ENCODE results near the gene SPINDOC. TPM values are rescaled to one million over a fixed set of nuclear protein-coding genes. Genes with fewer than 3 reads are reported as not detected.
A peak's percentile ranks its signal among the peaks of the same experiment; 100 is the strongest.

Gene SPINDOC
- total RNA-seq: 10 to 100 TPM; 15.3 to 15.4 TPM

GRCh38 chr11:63813035-63813562 is at the start of gene SPINDOC:
Gene SPINDOC (plus strand): TSS chr11:63813456. CDS start chr11:63813687, 231 bp downstream.
- Mint-ChIP-seq H3K27ac (no peak within 1 kb of the TSS), H3K36me3 (ENCODE audit: low read depth) (peaks cover 3% of the 10 kb centered on the region), H3K27me3 (ENCODE audit: low read depth) (peaks cover 3% of the 10 kb centered on the region), H3K4me3 (peak within 1 kb of the TSS; percentile 74), H3K9me3 (no peaks in the 10 kb centered on the region), H3K4me1 (ENCODE audit: low read depth) (peaks cover 18% of the 10 kb centered on the region)
- CTCF ChIA-PET: interaction anchor here (0.6 kb wide), 1 partner anchor 11 kb away, joined by 3 read pairs; no protein-coding TSS in a partner anchor
- intact Hi-C loops (cut with micrococcal nuclease): no loop called here
- DNase-seq: peak; percentile 66

GRCh38 chr11:63763496-63764339 is 49.5 kb upstream of the SPINDOC start:
- Mint-ChIP-seq H3K4me3 (no peak overlapping the region), H3K9me3 (no peaks in the 10 kb centered on the region), H3K36me3 (ENCODE audit: low read depth) (peaks cover 2% of the 10 kb centered on the region), H3K27me3 (ENCODE audit: low read depth) (no peaks in the 10 kb centered on the region), H3K27ac (no peak overlapping the region), H3K4me1 (ENCODE audit: low read depth) (peaks cover 6% of the 10 kb centered on the region)
- no peak for DNase-seq
- intact Hi-C loops (cut with micrococcal nuclease): no loop called here
- CTCF ChIA-PET: interaction anchor here (0.6 kb wide), 1 partner anchor 24 kb away, joined by 3 read pairs; no protein-coding TSS in a partner anchor

GRCh38 chr11:63764340-63764678 is 48.9 kb upstream of the SPINDOC start:
- Mint-ChIP-seq H3K36me3 (ENCODE audit: low read depth) (peaks cover 2% of the 10 kb centered on the region), H3K27me3 (ENCODE audit: low read depth) (no peaks in the 10 kb centered on the region), H3K4me1 (ENCODE audit: low read depth) (peaks cover 6% of the 10 kb centered on the region), H3K27ac (no peak overlapping the region), H3K4me3 (no peak overlapping the region), H3K9me3 (no peaks in the 10 kb centered on the region)
- intact Hi-C loops (cut with micrococcal nuclease): no loop called here
- CTCF ChIA-PET: no interaction called here
- DNase-seq: no peak

GRCh38 chr11:63764679-63765647 is 48.3 kb upstream of the SPINDOC start:
- Mint-ChIP-seq H3K27ac (no peak overlapping the region), H3K36me3 (ENCODE audit: low read depth) (peaks cover 2% of the 10 kb centered on the region), H3K9me3 (no peaks in the 10 kb centered on the region), H3K27me3 (ENCODE audit: low read depth) (peaks cover 3% of the 10 kb centered on the region), H3K4me3 (no peak overlapping the region), H3K4me1 (ENCODE audit: low read depth) (peaks cover 8% of the 10 kb centered on the region)
- CTCF ChIA-PET: no interaction called here
- no peak for DNase-seq
- intact Hi-C loops (cut with micrococcal nuclease): loop anchor here (5.0 kb wide), 1 partner anchor 172 kb away; the partner anchor contains the start of gene NAA40

- intact Hi-C loops (cut with micrococcal nuclease): loop anchor here (5.0 kb wide), 1 partner anchor 172 kb away; the partner anchor contains the start of gene NAA40
- Mint-ChIP-seq H3K9me3 (no peaks in the 10 kb centered on the region), H3K27me3 (ENCODE audit: low read depth) (peaks cover 8% of the 10 kb centered on the region), H3K4me3 (no peak overlapping the region), H3K27ac (no peak overlapping the region), H3K36me3 (ENCODE audit: low read depth) (peaks cover 2% of the 10 kb centered on the region), H3K4me1 (ENCODE audit: low read depth) (peaks cover 11% of the 10 kb centered on the region)
- CTCF ChIA-PET: interaction anchor here (1.5 to 2.9 kb wide), 2 partner anchors 72 to 179 kb away, joined by 7 to 17 read pairs; no protein-coding TSS in a partner anchor
- no peak for DNase-seq
Measured at GRCh38 chr11:63765688-63766241, 47.5 kb upstream of the SPINDOC start.

GRCh38 chr11:63766531-63767235 is 46.6 kb upstream of the SPINDOC start:
- DNase-seq: no peak
- H3K27me3 Mint-ChIP-seq (ENCODE audit: low read depth): peaks cover 9% of the 10 kb centered on the region
- peaks cover 11% of the 10 kb centered on the region for H3K4me1 Mint-ChIP-seq (ENCODE audit: low read depth)
- intact Hi-C loops (cut with micrococcal nuclease): loop anchor here (5.0 kb wide), 1 partner anchor 171 kb away; the partner anchor contains the start of gene NAA40
- H3K36me3 Mint-ChIP-seq (ENCODE audit: low read depth): peaks cover 2% of the 10 kb centered on the region
- H3K27ac Mint-ChIP-seq: no peak overlapping the region
- no peak overlapping the region for H3K4me3 Mint-ChIP-seq
- CTCF ChIA-PET: interaction anchor here (0.6 to 3.0 kb wide), 5 partner anchors 10 to 312 kb away, joined by 3 to 17 read pairs (median 7); no protein-coding TSS in a partner anchor
- no peaks in the 10 kb centered on the region for H3K9me3 Mint-ChIP-seq

GRCh38 chr11:63767267-63767564 is 46.0 kb upstream of the SPINDOC start:
- no peak overlapping the region for H3K27ac Mint-ChIP-seq
- H3K4me1 Mint-ChIP-seq (ENCODE audit: low read depth): peaks cover 11% of the 10 kb centered on the region
- DNase-seq: no peak
- H3K36me3 Mint-ChIP-seq (ENCODE audit: low read depth): peaks cover 2% of the 10 kb centered on the region
- peak overlapping the region; percentile 88 for H3K4me3 Mint-ChIP-seq
- no peaks in the 10 kb centered on the region for H3K9me3 Mint-ChIP-seq
- intact Hi-C loops (cut with micrococcal nuclease): loop anchor here (5.0 kb wide), 1 partner anchor 170 kb away; the partner anchor contains the start of gene NAA40
- CTCF ChIA-PET: interaction anchor here (0.6 to 3.0 kb wide), 11 partner anchors 10 to 312 kb away, joined by 3 to 17 read pairs (median 4); no protein-coding TSS in a partner anchor
- H3K27me3 Mint-ChIP-seq (ENCODE audit: low read depth): peaks cover 10% of the 10 kb centered on the region

- CTCF ChIA-PET: interaction anchor here (0.6 to 3.0 kb wide), 12 partner anchors 11 to 313 kb away, joined by 3 to 17 read pairs (median 4); no protein-coding TSS in a partner anchor
- Mint-ChIP-seq H3K4me3 (peak overlapping the region; percentile 88), H3K4me1 (ENCODE audit: low read depth) (peaks cover 11% of the 10 kb centered on the region), H3K36me3 (ENCODE audit: low read depth) (peaks cover 2% of the 10 kb centered on the region), H3K9me3 (no peaks in the 10 kb centered on the region), H3K27me3 (ENCODE audit: low read depth) (peaks cover 12% of the 10 kb centered on the region), H3K27ac (no peak overlapping the region)
- intact Hi-C loops (cut with micrococcal nuclease): loop anchor here (1.0 to 5.0 kb wide), 4 partner anchors 71 to 381 kb away; partner anchors contain the start of genes MARK2 and NAA40
- peak; percentile 34 for DNase-seq
Measured at GRCh38 chr11:63767565-63768236, 45.6 kb upstream of the SPINDOC start.

- CTCF ChIA-PET: interaction anchor here (0.6 to 3.0 kb wide), 10 partner anchors 11 to 177 kb away, joined by 3 to 17 read pairs (median 4); no protein-coding TSS in a partner anchor
- peak; percentile 49 for DNase-seq
- H3K27ac Mint-ChIP-seq: no peak within 1 kb of the TSS
- peaks cover 12% of the 10 kb centered on the region for H3K27me3 Mint-ChIP-seq (ENCODE audit: low read depth)
- H3K9me3 Mint-ChIP-seq: no peaks in the 10 kb centered on the region
- peaks cover 11% of the 10 kb centered on the region for H3K4me1 Mint-ChIP-seq (ENCODE audit: low read depth)
- peaks cover 2% of the 10 kb centered on the region for H3K36me3 Mint-ChIP-seq (ENCODE audit: low read depth)
- intact Hi-C loops (cut with micrococcal nuclease): loop anchor here (1.0 to 5.0 kb wide), 4 partner anchors 70 to 380 kb away; partner anchors contain the start of genes MARK2 and NAA40
- H3K4me3 Mint-ChIP-seq: peak within 1 kb of the TSS; percentile 88
Measured at GRCh38 chr11:63768237-63769041, 44.8 kb upstream of the SPINDOC start, which contains the start of gene ZFTA. Gene ZFTA (minus strand): TSS chr11:63768775. CDS start chr11:63768622, 153 bp downstream.

All from activated naive CD4-positive, alpha-beta T cell treated with anti-CD3 and anti-CD28 coated beads for 36 hours (primary cell).